ENCODE data around the gene ZC3H12C.

Gene ZC3H12C

DNA sequence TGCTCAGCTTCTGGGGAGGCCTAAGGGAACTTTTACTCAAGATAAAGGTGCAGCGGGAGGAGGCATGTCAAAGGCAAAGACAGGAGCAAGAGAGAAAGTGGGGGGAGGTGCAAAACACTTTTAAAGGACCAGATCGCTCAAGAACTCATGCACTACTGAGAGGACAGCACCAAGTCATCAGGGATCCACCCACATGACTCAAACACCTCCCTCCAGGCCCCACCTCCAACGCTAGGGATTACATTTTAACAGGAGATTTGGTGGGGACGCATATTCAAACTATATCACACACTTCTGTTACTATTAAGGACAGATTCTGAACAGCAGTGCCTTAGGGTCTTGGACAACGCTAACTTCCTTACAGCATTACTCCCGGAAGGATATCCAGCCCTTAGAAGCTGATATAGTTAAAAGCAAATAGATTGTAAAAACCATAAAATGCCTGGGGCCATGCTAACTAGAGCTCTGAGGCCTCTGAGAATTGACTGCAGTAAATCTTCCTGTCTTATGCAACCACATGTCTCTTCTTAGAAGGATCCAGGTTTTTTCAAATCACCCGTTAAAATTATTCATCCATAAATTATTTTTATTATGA is 16.7 kb upstream of the ZC3H12C start:
- no peak overlapping the region for H3K4me3 ChIP-seq (ENCODE audit: low read depth, low read length)

DNA sequence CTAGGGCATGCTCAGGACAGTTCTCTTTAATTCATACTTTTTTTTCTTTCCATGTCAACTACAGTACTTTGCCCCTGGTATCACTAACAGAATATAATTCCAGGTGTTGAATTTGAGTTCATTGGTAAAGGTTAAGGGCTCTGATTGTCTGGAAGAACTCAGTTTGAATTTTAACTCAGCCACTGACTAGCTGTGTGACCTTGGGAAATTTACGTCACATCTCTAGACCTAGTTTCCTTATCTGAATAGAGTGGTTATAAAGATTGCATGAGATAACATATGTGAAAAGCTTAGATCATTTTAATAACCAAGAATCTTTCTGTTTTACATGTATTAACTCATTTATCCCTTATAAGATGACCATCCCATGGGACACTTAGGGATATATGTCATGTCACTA is 15.8 kb upstream of the ZC3H12C start:
- no peak overlapping the region for H3K4me3 ChIP-seq (ENCODE audit: low read depth, low read length)

GRCh38 chr11:110077831-110078325 is 15.3 kb upstream of the ZC3H12C start:
- no peak overlapping the region for H3K4me3 ChIP-seq (ENCODE audit: low read depth, low read length)

DNA sequence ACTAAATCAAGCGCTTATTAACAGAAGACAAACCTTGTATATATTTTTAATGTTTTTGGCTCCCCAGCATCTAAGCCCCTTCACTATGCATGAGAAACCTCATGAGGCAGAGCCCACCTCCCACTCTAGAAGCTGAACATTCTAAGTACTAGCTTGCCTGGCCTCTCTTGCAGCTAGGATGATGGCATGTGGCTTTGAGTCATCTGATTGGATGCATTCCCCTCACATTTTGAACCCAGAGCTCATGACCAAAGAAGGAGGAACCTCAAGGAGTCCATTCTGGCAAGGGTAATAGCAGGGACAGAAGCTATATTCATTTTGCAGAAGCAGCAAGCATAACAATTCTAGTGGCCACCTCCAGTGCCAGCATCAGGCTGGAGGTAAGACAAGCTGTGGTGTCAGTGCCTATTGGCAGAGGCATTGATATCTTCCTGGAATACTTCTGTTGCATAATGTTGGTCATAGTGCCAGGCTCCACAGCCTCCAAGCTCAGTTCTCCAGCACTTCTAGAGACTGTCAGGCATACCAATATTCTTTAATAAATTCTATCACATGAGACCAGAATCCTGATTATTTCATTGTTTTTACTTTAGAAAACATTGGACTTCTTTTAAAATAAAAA is 14.2 kb upstream of the ZC3H12C start:
- no peak overlapping the region for H3K4me3 ChIP-seq (ENCODE audit: low read depth, low read length)

- H3K4me3 ChIP-seq (ENCODE audit: low read depth, low read length) = no peak overlapping the region
These were observed 13.5 kb upstream of the ZC3H12C start for GRCh38 chr11:110079726-110080125.

DNA sequence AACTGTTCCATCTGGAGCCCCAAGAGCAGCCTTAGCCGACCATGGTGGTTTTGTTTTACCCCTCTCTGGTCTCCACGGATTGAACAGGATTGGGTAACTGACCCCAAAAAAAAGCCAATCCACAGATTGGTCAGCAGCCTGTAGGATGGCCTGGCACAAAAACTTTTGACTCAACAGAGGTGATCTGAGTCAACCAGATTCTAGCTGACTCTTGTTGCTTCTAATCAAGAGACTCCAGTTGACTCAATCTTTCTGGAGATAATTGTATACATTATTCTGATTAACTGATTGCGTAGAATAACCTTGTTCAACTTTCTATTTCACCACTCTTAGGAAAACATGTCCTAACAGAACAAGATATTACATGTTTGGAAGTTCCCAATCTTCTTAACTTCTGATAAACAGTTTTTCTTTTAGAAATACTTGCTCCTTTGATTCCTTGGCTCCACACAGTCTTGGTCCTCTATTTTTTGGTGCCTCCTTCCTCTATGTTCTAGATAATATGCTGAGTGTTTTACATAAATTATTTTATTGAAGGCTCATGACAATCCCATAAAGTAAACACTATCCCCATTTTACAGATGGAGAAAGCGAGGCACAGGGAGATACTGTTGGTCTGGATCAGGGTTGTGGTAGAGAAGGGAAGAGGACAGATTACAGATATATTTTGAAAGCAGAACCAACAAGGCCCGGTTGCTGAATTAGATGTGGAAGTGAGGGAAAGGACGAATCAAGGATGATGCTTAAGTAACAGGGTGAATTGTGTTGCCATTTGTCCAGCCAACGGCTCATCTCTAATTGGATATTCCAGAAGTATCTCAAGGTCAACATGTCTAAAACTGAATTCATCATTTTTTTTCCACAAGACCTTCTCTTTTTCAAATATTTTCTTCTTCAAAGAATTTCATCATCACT is 11.5 kb upstream of the ZC3H12C start:
- no peak overlapping the region for H3K4me3 ChIP-seq (ENCODE audit: low read depth, low read length)

- H3K4me3 ChIP-seq (ENCODE audit: low read depth, low read length) = no peak overlapping the region
These were observed 10.3 kb upstream of the ZC3H12C start for GRCh38 chr11:110082899-110083298.

DNA sequence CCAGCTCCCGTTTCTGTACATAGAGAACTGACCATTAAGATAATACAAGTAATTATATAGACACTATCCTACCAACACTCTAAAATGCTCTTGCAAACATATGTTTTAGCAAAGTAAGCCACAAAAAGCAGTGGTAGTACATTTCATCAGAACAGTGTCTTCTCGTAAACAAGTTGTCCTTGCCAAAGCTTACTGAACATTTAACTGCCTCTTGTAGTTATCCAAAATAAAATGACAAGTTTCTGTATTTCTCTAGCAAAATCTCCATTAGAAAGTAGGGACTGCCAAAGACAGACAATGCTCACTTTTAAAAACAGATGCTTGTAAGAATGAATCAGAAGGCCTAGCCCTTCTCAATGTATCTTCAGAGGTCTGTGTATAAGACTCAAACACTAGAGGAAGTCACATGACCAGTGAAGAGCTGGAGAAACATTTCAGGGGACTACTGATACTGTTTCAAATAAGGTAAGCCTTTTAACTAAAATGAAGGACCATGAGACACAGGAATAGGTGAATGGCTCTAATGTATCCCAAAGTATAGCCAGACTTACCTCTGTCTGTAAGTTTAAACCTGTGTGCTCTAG is 7.8 kb upstream of the ZC3H12C start:
- H3K4me3 ChIP-seq (ENCODE audit: low read depth, low read length) = no peak overlapping the region

- no peak overlapping the region for H3K4me3 ChIP-seq (ENCODE audit: low read depth, low read length)
These were observed 6.3 kb upstream of the ZC3H12C start for GRCh38 chr11:110086892-110087309.

GRCh38 chr11:110087812-110088534 is 5.2 kb upstream of the ZC3H12C start:
- no peak overlapping the region for H3K4me3 ChIP-seq (ENCODE audit: low read depth, low read length)

GRCh38 chr11:110088535-110089344 is 4.5 kb upstream of the ZC3H12C start:
- no peak overlapping the region for H3K4me3 ChIP-seq (ENCODE audit: low read depth, low read length)

- no peak overlapping the region for H3K4me3 ChIP-seq (ENCODE audit: low read depth, low read length)
These were observed 3.4 kb upstream of the ZC3H12C start for GRCh38 chr11:110089617-110090282.

GRCh38 chr11:110090466-110091026 is 2.6 kb upstream of the ZC3H12C start:
- no peak overlapping the region for H3K4me3 ChIP-seq (ENCODE audit: low read depth, low read length)

GRCh38 chr11:110092111-110092514 is 1.1 kb upstream of the ZC3H12C start:
- peak overlapping the region; percentile 77 for H3K4me3 ChIP-seq (ENCODE audit: low read depth, low read length)

GRCh38 chr11:110093407-110094297 is 460 bp downstream of the ZC3H12C start:
- H3K4me3 ChIP-seq (ENCODE audit: low read depth, low read length) = peak overlapping the region; percentile 77

- H3K4me3 ChIP-seq (ENCODE audit: low read depth, low read length) = peak overlapping the region; percentile 77
These were observed 1.4 kb downstream of the ZC3H12C start for GRCh38 chr11:110094298-110095285.

- no peak overlapping the region for H3K4me3 ChIP-seq (ENCODE audit: low read depth, low read length)
These were observed 2.4 kb downstream of the ZC3H12C start for GRCh38 chr11:110095554-110095953.

Data from iPS-11a (cell line).